Mucosa of descending colon (tissue), 3 donors: ENCODE data around the gene PIK3CB. TPM values are rescaled to one million over a fixed set of nuclear protein-coding genes. Genes with fewer than 3 reads are reported as not detected.

Experiments
- ATAC-seq: fragments of 200-7000 bp; cut with Tn5 transposase; one replicate; pipeline ENCODE4 v1.9.1; 2020; ENCODE audit warnings: mild to moderate bottlenecking, moderate library complexity
- DNase-seq, 3 donors: peaks; one replicate each; pipeline ENCODE4 v3.0.0-alpha.2; 2020
- H3K36me3 ChIP-seq: fragments of 200-600 bp; one replicate; pipeline ENCODE4 v1.8.0; 2021; ENCODE audit warnings: low read depth, mild to moderate bottlenecking
- H3K4me1 ChIP-seq: fragments of 200-600 bp; one replicate; pipeline ENCODE4 v1.8.0; 2021; ENCODE audit warnings: low read depth, mild to moderate bottlenecking
- H3K4me3 ChIP-seq: fragments of 200-600 bp; one replicate; pipeline ENCODE4 v1.8.0; 2021; ENCODE audit warnings: mild to moderate bottlenecking
- H3K9me3 ChIP-seq: fragments of 200-600 bp; one replicate; pipeline ENCODE4 v1.8.0; 2021; ENCODE audit warnings: mild to moderate bottlenecking
- CTCF ChIP-seq: fragments of 200-600 bp; IDR thresholded peaks from one replicate; pipeline ENCODE4 v1.8.0; 2022; ENCODE audit warnings: antibody characterized with exemption, mild to moderate bottlenecking
- intact Hi-C, 2 donors: fragments of 100-400 bp; cut with DNase I in 1 of 2; cut with micrococcal nuclease in 1 of 2; formaldehyde crosslinking; loops; one replicate each; pipeline versions ENCODE4 v1.11.0 to v1.11.1; 2022; cut with DNase I, micrococcal nuclease
- total RNA-seq, 3 donors: library from RNA; stranded (reverse); fragmentation: NEBNext Ultra II Directional in 2 of 3; extraction: Animal tissue kit (Norgen Biotek cat#: 25700) in 2 of 3; gene quantifications; one replicate each; pipeline versions ENCODE4 v1.2.1 to v1.2.4, GENCODE V29; 2021 to 2023
- donor health status: DM: no; HTN: no; CAD: no; lungs with moderate emphysema.
- donor health status: DM: no; HTN: no; CAD: no.
- donor health status: DM: no; HTN: yes; CAD: no.

The PIK3CB gene
- total RNA-seq, 3 donors from 2014 or later, result 44.3 to 57.9 (median 51.8) TPM

- Histone ChIP-seq H3K4me3 (no peak overlapping the region), H3K36me3 (no peaks in the 10 kb centered on the region), H3K9me3 (peaks cover 13% of the 10 kb centered on the region), H3K4me1 (no peaks in the 10 kb centered on the region)
- intact Hi-C loops, result no loop called here
- DNase-seq, result no peak
- no peak for TF ChIP-seq CTCF
- no peak for ATAC-seq
Measured at GRCh38 chr3:138767498-138768104, 67.1 kb downstream of the PIK3CB start.

GRCh38 chr3:138761002-138761401 lies 73.7 kb downstream of the PIK3CB start:
- Histone ChIP-seq H3K4me3 (no peak overlapping the region), H3K36me3 (no peaks in the 10 kb centered on the region), H3K4me1 (no peaks in the 10 kb centered on the region), H3K9me3 (no peaks in the 10 kb centered on the region)
- TF ChIP-seq CTCF, result no peak
- intact Hi-C loops, result no loop called here
- DNase-seq (no peak), ATAC-seq (no peak)

GRCh38 chr3:138748190-138748589 lies 86.5 kb downstream of the PIK3CB start:
- TF ChIP-seq CTCF, result no peak
- H3K9me3 ChIP-seq, result no peaks in the 10 kb centered on the region
- DNase-seq, result no peak
- intact Hi-C loops, result no loop called here
- no peak overlapping the region for H3K4me3 ChIP-seq
- ATAC-seq, result no peak
- H3K4me1 ChIP-seq, result no peaks in the 10 kb centered on the region
- no peaks in the 10 kb centered on the region for H3K36me3 ChIP-seq

GRCh38 chr3:138747225-138747624 lies 87.5 kb downstream of the PIK3CB start:
- no peak for ATAC-seq

GRCh38 chr3:138740072-138740471 lies 94.7 kb downstream of the PIK3CB start:
- ATAC-seq (no peak), DNase-seq (no peak)
- no peaks in the 10 kb centered on the region for H3K36me3 ChIP-seq
- H3K4me1 ChIP-seq, result no peaks in the 10 kb centered on the region
- no peak overlapping the region for H3K4me3 ChIP-seq
- no peak for TF ChIP-seq CTCF
- no peaks in the 10 kb centered on the region for H3K9me3 ChIP-seq
- intact Hi-C loops, result loop anchor here in 1 of 2 donors (5.0 kb wide), 1 partner anchor 72 kb away; no protein-coding TSS in a partner anchor

More at GRCh38 chr3:138747225-138747624, 87.5 kb downstream of the PIK3CB start:
- Histone ChIP-seq H3K4me3 (no peak overlapping the region), H3K9me3 (no peaks in the 10 kb centered on the region), H3K4me1 (no peaks in the 10 kb centered on the region), H3K36me3 (no peaks in the 10 kb centered on the region)
- TF ChIP-seq CTCF, result no peak
- intact Hi-C loops, result no loop called here
- no peak for DNase-seq

GRCh38 chr3:138732456-138732855 lies 102.3 kb downstream of the PIK3CB start:
- no peaks in the 10 kb centered on the region for H3K36me3 ChIP-seq
- intact Hi-C loops, result no loop called here
- TF ChIP-seq CTCF, result no peak
- no peaks in the 10 kb centered on the region for H3K4me1 ChIP-seq
- DNase-seq (no peak), ATAC-seq (no peak)
- H3K9me3 ChIP-seq, result no peaks in the 10 kb centered on the region
- no peak overlapping the region for H3K4me3 ChIP-seq
